CD14-positive monocyte (primary cell): ENCODE data around the gene HMX1. TPM values are rescaled to one million over a fixed set of nuclear protein-coding genes. Genes with fewer than 3 reads are reported as not detected.

Experiments
- DNase-seq, 3 donors: peaks; one replicate each; pipeline ENCODE4 v3.0.0-alpha.2; 2011 to 2022
- H2AFZ ChIP-seq: 2 replicates; pipeline ENCODE4 v1.6.0; 2012; ENCODE audit warnings: mild to moderate bottlenecking, low read depth, low read length, inconsistent platforms; ENCODE audit not compliant: insufficient read depth, poor library complexity, severe bottlenecking
- H3K27ac ChIP-seq, 2 donors: 1 replicate in 1 of 2; 2 replicates in 1 of 2; pipeline ENCODE4 v1.5.1; 2012 to 2013; ENCODE audit warnings: low read length in 2 of 2, control low read depth in 1 of 2, inconsistent platforms in 1 of 2, low read depth in 1 of 2, mild to moderate bottlenecking in 1 of 2
- H3K27me3 ChIP-seq, 2 donors: one replicate each; pipeline versions ENCODE4 v1.6.0 to v1.6.1; 2011 to 2013; ENCODE audit warnings: low read length in 2 of 2; ENCODE audit not compliant: control insufficient read depth in 2 of 2, insufficient read depth in 2 of 2
- H3K36me3 ChIP-seq, 2 donors: replicated peaks in 1 of 2; 1 replicate in 1 of 2; 2 replicates in 1 of 2; pipeline versions ENCODE4 v1.5.1 to v1.6.1; 2012 to 2013; ENCODE audit warnings: low read length in 2 of 2, control low read depth in 1 of 2, inconsistent platforms in 1 of 2, mild to moderate bottlenecking in 1 of 2; ENCODE audit not compliant: insufficient read depth in 2 of 2, control insufficient read depth in 1 of 2
- H3K4me1 ChIP-seq, 2 donors: 1 replicate in 1 of 2; 2 replicates in 1 of 2; pipeline versions ENCODE4 v1.5.1 to v1.6.1; 2012 to 2013; ENCODE audit warnings: low read length in 2 of 2, control low read depth in 1 of 2, inconsistent platforms in 1 of 2, mild to moderate bottlenecking in 1 of 2, moderate library complexity in 1 of 2; ENCODE audit not compliant: insufficient read depth in 2 of 2, control insufficient read depth in 1 of 2
- H3K4me2 ChIP-seq: replicated peaks from 2 replicates; pipeline ENCODE3; 2012; ENCODE audit warnings: low read length, moderate library complexity, mild to moderate bottlenecking; ENCODE audit not compliant: poor library complexity, severe bottlenecking; ENCODE audit errors: extremely low read depth
- H3K4me3 ChIP-seq, 3 experiments: fragments of 200-600 bp in 1 of 3; sonication (generic) in 1 of 3; replicated peaks in 1 of 3; 1 replicate in 2 of 3; 2 replicates in 1 of 3; pipeline ENCODE4 v1.5.1; 2011 to 2013; ENCODE audit warnings: low read length in 3 of 3, mild to moderate bottlenecking in 3 of 3, control low read depth in 2 of 3, low read depth in 2 of 3, inconsistent platforms in 1 of 3, moderate library complexity in 1 of 3
- H3K79me2 ChIP-seq: 2 replicates; pipeline ENCODE4 v1.6.0; 2012; ENCODE audit warnings: mild to moderate bottlenecking, control low read depth, inconsistent platforms, low read length, moderate library complexity; ENCODE audit not compliant: insufficient read depth
- H3K9ac ChIP-seq: 2 replicates; pipeline ENCODE4 v1.6.0; 2017; ENCODE audit warnings: low read length, mild to moderate bottlenecking; ENCODE audit not compliant: insufficient read depth, poor library complexity, severe bottlenecking
- H3K9me3 ChIP-seq, 2 donors: replicated peaks in 1 of 2; 1 replicate in 1 of 2; 2 replicates in 1 of 2; pipeline versions ENCODE4 v1.5.1 to v1.6.1; 2012 to 2013; ENCODE audit warnings: low read length in 2 of 2, control low read depth in 1 of 2; ENCODE audit not compliant: control insufficient read depth in 1 of 2, insufficient read depth in 1 of 2
- H4K20me1 ChIP-seq: 2 replicates; pipeline ENCODE4 v1.6.0; 2012; ENCODE audit warnings: mild to moderate bottlenecking, low read length, control low read depth, moderate library complexity; ENCODE audit not compliant: insufficient read depth
- H3K27ac Mint-ChIP-seq, 7 donors: one replicate each; pipeline ENCODE4 v1.8.0; 2020; ENCODE audit warnings: mild to moderate bottlenecking in 7 of 7, mixed read lengths in 7 of 7, moderate library complexity in 6 of 7, inconsistent platforms in 2 of 7
- H3K27me3 Mint-ChIP-seq, 3 donors: one replicate each; pipeline ENCODE4 v1.8.0; 2021 to 2022; ENCODE audit warnings: low read depth in 3 of 3, mild to moderate bottlenecking in 3 of 3, mixed read lengths in 3 of 3, moderate library complexity in 3 of 3, inconsistent platforms in 1 of 3
- H3K36me3 Mint-ChIP-seq, 2 donors: one replicate each; pipeline ENCODE4 v1.8.0; 2020; ENCODE audit warnings: mixed read lengths in 2 of 2, inconsistent platforms in 1 of 2, mild to moderate bottlenecking in 1 of 2
- H3K4me1 Mint-ChIP-seq: one replicate; pipeline ENCODE4 v1.8.0; 2020; ENCODE audit warnings: mild to moderate bottlenecking, mixed read lengths
- H3K4me3 Mint-ChIP-seq, 2 donors: one replicate each; pipeline ENCODE4 v1.8.0; 2020; ENCODE audit warnings: mild to moderate bottlenecking in 2 of 2, mixed read lengths in 2 of 2, moderate library complexity in 1 of 2
- H3K9me3 Mint-ChIP-seq, 7 donors: one replicate each; pipeline ENCODE4 v1.8.0; 2020 to 2022; ENCODE audit warnings: mixed read lengths in 7 of 7, mild to moderate bottlenecking in 6 of 7, moderate library complexity in 6 of 7, inconsistent platforms in 2 of 7
- CTCF ChIP-seq: fragments of 200-600 bp; IDR thresholded peaks from one replicate; pipeline ENCODE4 v1.8.0; 2022; ENCODE audit warnings: antibody characterized with exemption, mild to moderate bottlenecking
- WGBS: methylation state at CpG from one replicate; pipeline ENCODE4 v1.1.5; 2013; ENCODE audit warnings: missing lambda C conversion rate; ENCODE audit not compliant: insufficient coverage; 5-methylcytosine and 5-hydroxymethylcytosine counted together
- intact Hi-C, 2 donors: fragments of 100-400 bp; cut with micrococcal nuclease; formaldehyde crosslinking; loops; one replicate each; pipeline versions ENCODE4 v1.15.0 to v1.15.1; 2023
- polyA plus RNA-seq, 3 donors: library from polyadenylated mRNA; depleted of rRNA in 1 of 3; unstranded in 2 of 3; stranded (reverse) in 1 of 3; fragments of 300-500 nt in 2 of 3; fragments of >200 nt in 1 of 3; fragmentation: Illumina TruSeq in 2 of 3; gene quantifications; 1 replicate in 2 of 3; 2 replicates in 1 of 3; pipeline ENCODE4 v1.2.3, GENCODE V29; 2012 to 2021

The HMX1 gene
- polyA plus RNA-seq, 3 donors, result not detected

- peaks cover 0 to 5% of the 10 kb centered on the region in 2 donors for H3K9me3 ChIP-seq
- no peak for DNase-seq
- Mint-ChIP-seq H3K27me3 (peaks cover 3 to 14% (median 3%) of the 10 kb centered on the region in 3 donors), H3K4me1 (no peaks in the 10 kb centered on the region), H3K27ac (no peak overlapping the region), H3K36me3 (no peaks in the 10 kb centered on the region), H3K4me3 (no peak overlapping the region), H3K9me3 (peaks cover 0 to 12% (median 3%) of the 10 kb centered on the region in 7 donors)
- no peaks in the 10 kb centered on the region for H4K20me1 ChIP-seq
- H3K27me3 ChIP-seq, result no peaks in the 10 kb centered on the region
- intact Hi-C loops, result no loop called here
- no peak overlapping the region for H3K4me2 ChIP-seq
- 88% methylated on average over 13 of the region's 14 CpGs for WGBS
- TF ChIP-seq CTCF, result no peak
- H3K4me1 ChIP-seq, result no peaks in the 10 kb centered on the region
- no peak overlapping the region for H3K4me3 ChIP-seq
- no peak overlapping the region for H2AFZ ChIP-seq
- no peaks in the 10 kb centered on the region for H3K79me2 ChIP-seq
- no peak overlapping the region for H3K27ac ChIP-seq
- H3K36me3 ChIP-seq, result no peaks in the 10 kb centered on the region
- no peak overlapping the region for H3K9ac ChIP-seq
Observed at GRCh38 chr4:8920289-8920965, 48.8 kb upstream of the HMX1 start.

- H3K79me2 ChIP-seq, result no peaks in the 10 kb centered on the region
- 81% methylated on average over 10 of the region's 16 CpGs for whole genome bisulfite sequencing
- TF ChIP-seq CTCF, result no peak
- no peaks in the 10 kb centered on the region for H3K36me3 ChIP-seq
- no peak overlapping the region for H3K27ac Mint-ChIP-seq
- no peak overlapping the region for H3K4me2 ChIP-seq
- peaks cover 0 to 12% (median 3%) of the 10 kb centered on the region in 7 donors for H3K9me3 Mint-ChIP-seq
- no peaks in the 10 kb centered on the region for H3K27me3 ChIP-seq
- H3K27me3 Mint-ChIP-seq, result peaks cover 3 to 13% (median 4%) of the 10 kb centered on the region in 3 donors
- no peak overlapping the region for H3K4me3 Mint-ChIP-seq
- H4K20me1 ChIP-seq, result no peaks in the 10 kb centered on the region
- H3K27ac ChIP-seq, result no peak overlapping the region
- DNase-seq, result no peak
- peaks cover 0 to 5% of the 10 kb centered on the region in 2 donors for H3K9me3 ChIP-seq
- no peaks in the 10 kb centered on the region for H3K36me3 Mint-ChIP-seq
- H3K4me1 ChIP-seq, result no peaks in the 10 kb centered on the region
- intact Hi-C loops, result no loop called here
- H3K9ac ChIP-seq, result no peak overlapping the region
- H2AFZ ChIP-seq, result no peak overlapping the region
- no peaks in the 10 kb centered on the region for H3K4me1 Mint-ChIP-seq
- H3K4me3 ChIP-seq, result no peak overlapping the region
Observed at GRCh38 chr4:8919651-8920288, 48.1 kb upstream of the HMX1 start.
